Activated T-cell treated with anti-CD3 and anti-CD28 coated beads, Interleukin-2, amount 50 U/mL, for 1 hour (primary cell): ENCODE measurements around the gene PROB1.
"Not testable (repeated sequence)": the region's sequence is repeated elsewhere in the genome, so short reads cannot be mapped to it uniquely, and the experiment has no call there.

Experiments
- DNase-seq: peaks from one replicate; pipeline ENCODE4 v3.0.0-alpha.2; 2020

The PROB1 gene

GRCh38 chr5:139391570-139392323 is 3.2 kb downstream of the PROB1 start:
- no peak for DNase-seq

GRCh38 chr5:139390639-139391569 is 4.0 kb downstream of the PROB1 start:
- no peak for DNase-seq

- DNase-seq, result peak; percentile 55
Observed at GRCh38 chr5:139389701-139390638, 4.9 kb downstream of the PROB1 start, which contains the start of gene MZB1. Gene MZB1 (minus strand): TSS chr5:139389913. CDS start chr5:139389856, 57 bp downstream.

GRCh38 chr5:139388198-139388821 is 6.6 kb downstream of the PROB1 start:
- no peak for DNase-seq

- no peak for DNase-seq
Observed at GRCh38 chr5:139387611-139388197, 7.2 kb downstream of the PROB1 start.

GRCh38 chr5:139386956-139387355 is 7.9 kb downstream of the PROB1 start:
- DNase-seq, result not testable (repeated sequence)

GRCh38 chr5:139386050-139386438 is 8.9 kb downstream of the PROB1 start:
- DNase-seq, result no peak

GRCh38 chr5:139385061-139386049 is 9.5 kb downstream of the PROB1 start:
- DNase-seq, result peak; percentile 37

GRCh38 chr5:139384591-139385051 is 10.3 kb downstream of the PROB1 start:
- no peak for DNase-seq

GRCh38 chr5:139383993-139384590 is 10.8 kb downstream of the PROB1 start:
- no peak for DNase-seq

GRCh38 chr5:139383275-139383992 is 11.5 kb downstream of the PROB1 start, which contains the start of gene SLC23A1:
Gene SLC23A1 (minus strand): TSS chr5:139383297. CDS start chr5:139383253, 44 bp downstream.
- no peak for DNase-seq

- DNase-seq, result no peak
Observed at GRCh38 chr5:139382807-139383206, 12.1 kb downstream of the PROB1 start.

- DNase-seq, result no peak
Observed at GRCh38 chr5:139381837-139382761, 12.8 kb downstream of the PROB1 start.

GRCh38 chr5:139379626-139380449 is 15.1 kb downstream of the PROB1 start:
- no peak for DNase-seq

- DNase-seq, result no peak
Observed at GRCh38 chr5:139378941-139379361, 16.0 kb downstream of the PROB1 start.

GRCh38 chr5:139378101-139378825 is 16.6 kb downstream of the PROB1 start:
- DNase-seq, result no peak
